K562 (cell line): Measurements from ENCODE around the gene PLA2G15. TPM values are rescaled to one million over a fixed set of nuclear protein-coding genes. Genes with fewer than 3 reads are reported as not detected.

Source experiments
- ATAC-seq: fragments of 200-7000 bp; cut with Tn5 transposase; 3 replicates; pipeline ENCODE4 v1.9.1; 2020; ENCODE audit warnings: moderate library complexity
- BruUV-seq: library from RNA; stranded (reverse); fragments of 400-500 nt; replicated peaks from 2 replicates; lab custom pipeline; 2021; lab: Mats Ljungman, UMichigan
- CTCF ChIA-PET: fragments of 300-600 bp; formaldehyde crosslinking; extraction: SDS; loops from one replicate; lab custom pipeline; 2021; ENCODE audit warnings: low intra/inter-chr PET ratio; lab: Yijun Ruan, JAX
- POLR2A ChIA-PET: fragments of 300-600, 350-650 bp; sonication (Branson Sonifier 250); formaldehyde crosslinking; extraction: SDS; loops from one replicate; lab custom pipeline; 2021; ENCODE audit warnings: antibody characterized with exemption, inconsistent platforms; lab: Yijun Ruan, JAX
- DNase-seq, 4 experiments: peaks; one replicate each; pipeline versions ENCODE4 v3.0.0 to v3.0.0-alpha.2; 2011 to 2018; ENCODE audit warnings: low spot score in 3 of 4, mixed read lengths in 3 of 4; ENCODE audit errors: extremely low read depth in 1 of 4
- FAIRE-seq: peaks from 2 replicates; lab custom pipeline; 2011; peaks lifted over from hg19 to GRCh38; lab: Jason Lieb, UNC
- H2AFZ ChIP-seq: 2 replicates; pipeline ENCODE4 v1.6.0; 2011; ENCODE audit warnings: low read depth, low read length, control low read depth, inconsistent platforms
- H3K27ac ChIP-seq: fragments of 200-600 bp; 3 replicates; pipeline ENCODE4 v1.8.0; 2011; ENCODE audit warnings: low read depth, mild to moderate bottlenecking, control low read depth, inconsistent platforms, low read length, moderate library complexity, mixed read lengths; ENCODE audit errors: extremely low read depth
- H3K27me3 ChIP-seq, 2 experiments: fragments of 300-600 bp in 1 of 2; 2 replicates in 1 of 2; 3 replicates in 1 of 2; pipeline versions ENCODE4 v1.6.0 to v1.8.0; 2011; ENCODE audit warnings: inconsistent platforms in 2 of 2, low read length in 2 of 2, mild to moderate bottlenecking in 1 of 2, mixed read lengths in 1 of 2, moderate library complexity in 1 of 2; ENCODE audit not compliant: control insufficient read depth in 2 of 2, insufficient read depth in 2 of 2
- H3K36me3 ChIP-seq: fragments of 300-600 bp; 3 replicates; pipeline ENCODE4 v1.8.0; 2011; ENCODE audit warnings: mild to moderate bottlenecking, low read length, inconsistent platforms; ENCODE audit not compliant: control insufficient read depth, insufficient read depth
- H3K4me1 ChIP-seq, 2 experiments: fragments of 200-600 bp in 1 of 2; replicated peaks in 1 of 2; 2 replicates in 1 of 2; 3 replicates in 1 of 2; pipeline versions ENCODE4 v1.5.1 to v1.8.0; 2011; ENCODE audit warnings: inconsistent platforms in 2 of 2, low read length in 2 of 2, mild to moderate bottlenecking in 1 of 2, mixed read lengths in 1 of 2, moderate library complexity in 1 of 2; ENCODE audit not compliant: control insufficient read depth in 2 of 2, insufficient read depth in 2 of 2
- H3K4me2 ChIP-seq: 2 replicates; pipeline ENCODE4 v1.6.1; 2011; ENCODE audit warnings: low read length, control low read depth, inconsistent platforms, mixed read lengths; ENCODE audit not compliant: insufficient read depth
- H3K4me3 ChIP-seq: fragments of 200-600 bp; sonication (generic), shearing (Covaris generic); 2 replicates; pipeline ENCODE4 v1.5.1; 2016; ENCODE audit warnings: control low read depth, inconsistent platforms
- H3K79me2 ChIP-seq: fragments of 200-600 bp; 3 replicates; pipeline ENCODE4 v1.8.0; 2011; ENCODE audit warnings: low read length, inconsistent platforms; ENCODE audit not compliant: control insufficient read depth, insufficient read depth
- H3K9ac ChIP-seq, 2 experiments: 2 replicates each; pipeline versions ENCODE4 v1.6.0 to v1.6.1; 2011; ENCODE audit warnings: low read depth in 2 of 2, low read length in 2 of 2, control low read depth in 1 of 2, inconsistent platforms in 1 of 2, mild to moderate bottlenecking in 1 of 2, mixed read lengths in 1 of 2; ENCODE audit not compliant: insufficient read depth in 1 of 2
- H3K9me1 ChIP-seq: one replicate; pipeline ENCODE4 v1.6.0; 2011; ENCODE audit warnings: inconsistent platforms, mild to moderate bottlenecking, low read length, moderate library complexity; ENCODE audit not compliant: control insufficient read depth, insufficient read depth
- H3K9me3 ChIP-seq: replicated peaks from 2 replicates; pipeline ENCODE4 v1.5.1; 2011; ENCODE audit warnings: low read depth, low read length, inconsistent platforms; ENCODE audit not compliant: control insufficient read depth, insufficient read depth
- H4K20me1 ChIP-seq: replicated peaks from 2 replicates; pipeline ENCODE4 v1.6.1; 2011; ENCODE audit warnings: low read length, inconsistent platforms, mixed read lengths; ENCODE audit not compliant: control insufficient read depth, insufficient read depth
- BRD4 ChIP-seq: fragments of 200-600 bp; sonication (generic); IDR thresholded peaks from 2 replicates; pipeline ENCODE4 v1.6.1; 2017; ENCODE audit warnings: inconsistent platforms
- BRF1 ChIP-seq: IDR thresholded peaks from 3 replicates; pipeline ENCODE4 v1.6.1; 2011; ENCODE audit warnings: borderline replicate concordance, mild to moderate bottlenecking; ENCODE audit not compliant: insufficient read length; ENCODE audit errors: extremely low read depth
- CBX5 ChIP-seq: IDR thresholded peaks from 2 replicates; pipeline ENCODE4 v1.6.1; 2014; ENCODE audit warnings: low read depth, borderline replicate concordance
- CCNT2 ChIP-seq: IDR thresholded peaks from 2 replicates; pipeline ENCODE4 v1.6.1; 2011; ENCODE audit warnings: borderline replicate concordance, low read depth, mild to moderate bottlenecking, moderate library complexity, mixed read lengths, low read length; ENCODE audit not compliant: insufficient read length; ENCODE audit errors: extremely low read depth
- CEBPG ChIP-seq, 3 experiments: fragments of 200-800 bp in 1 of 3; sonication (Bioruptor generic) in 1 of 3; sonication (generic) in 1 of 3; formaldehyde crosslinking in 1 of 3; IDR thresholded peaks in 2 of 3; conservative IDR thresholded peaks in 1 of 3; 2 replicates each; pipeline versions ENCODE4 v1.6.1 to v1.8.0; 2016 to 2022; ENCODE audit warnings: missing compliant biosample characterization in 2 of 3, missing genetic modification characterization in 2 of 3, mild to moderate bottlenecking in 1 of 3, missing genetic modification reagents in 1 of 3
- SAFB ChIP-seq: fragments of 200-400 bp; formaldehyde crosslinking; IDR thresholded peaks from 2 replicates; pipeline ENCODE4 v1.6.1; 2017; ENCODE audit warnings: low read depth, low read length, borderline replicate concordance
- SPI1 ChIP-seq: IDR thresholded peaks from 2 replicates; pipeline ENCODE4 v1.6.1; 2011; ENCODE audit warnings: low read depth, low read length, control low read depth, borderline replicate concordance
- TCF3 ChIP-seq: sonication (generic); formaldehyde crosslinking; IDR thresholded peaks from 2 replicates; pipeline ENCODE4 v1.4.0; 2020; ENCODE audit warnings: mild to moderate bottlenecking, missing genetic modification reagents
- U2AF1 ChIP-seq: fragments of 200-400 bp; formaldehyde crosslinking; optimal IDR thresholded peaks from 2 replicates; pipeline ENCODE3; 2017; ENCODE audit warnings: mild to moderate bottlenecking, low read depth, low read length, moderate library complexity
- ZBTB7A ChIP-seq: IDR thresholded peaks from 2 replicates; pipeline ENCODE4 v1.6.1; 2011; ENCODE audit warnings: low read depth, mild to moderate bottlenecking, low read length, moderate library complexity, borderline replicate concordance; ENCODE audit not compliant: control insufficient read depth
- ZNF561 ChIP-seq: fragments of 450-650 bp; formaldehyde crosslinking; conservative IDR thresholded peaks from 2 replicates; pipeline ENCODE4 v1.4.0; 2020; ENCODE audit warnings: mild to moderate bottlenecking, moderate library complexity
- ZNF764 ChIP-seq: fragments of 250-450 bp; sonication (Bioruptor Pico); IDR thresholded peaks from 2 replicates; pipeline ENCODE4 v1.4.0; 2020; ENCODE audit warnings: low read depth, mild to moderate bottlenecking, moderate library complexity
- WGBS: fragments of 100-300 bp; shearing (Covaris generic); methylation state at CpG from one replicate; pipeline ENCODE4 v1.1.6; 2016; ENCODE audit warnings: low coverage, mixed read lengths; ENCODE audit not compliant: insufficient coverage; ENCODE audit errors: missing lambda C conversion rate; 5-methylcytosine and 5-hydroxymethylcytosine counted together
- in situ Hi-C: fragments of 300-500 bp; cut with MboI; formaldehyde crosslinking; loops from 4 replicates; pipeline ENCODE4 v1.15.0; 2018; ENCODE audit warnings: inconsistent platforms, mixed read lengths
- intact Hi-C: fragments of 100-400 bp; cut with micrococcal nuclease; formaldehyde crosslinking; loops from 2 replicates; pipeline ENCODE4 v1.14.2; 2022
- polyA plus RNA-seq, 8 experiments: library from polyadenylated mRNA; depleted of rRNA in 4 of 8; stranded (reverse) in 5 of 8; unstranded in 3 of 8; fragments of >200 nt; fragmentation: Nextera tagmentation in 2 of 8; fragmentation: Illumina TruSeq in 1 of 8; extraction: Ambion mirVana in 2 of 8; extraction: Trizol in 1 of 8; gene quantifications; 2 replicates each; pipeline versions ENCODE4 v1.2.1 to v1.2.3, GENCODE V29; 2011 to 2014; ENCODE audit warnings: inconsistent platforms in 1 of 8, missing spikeins in 1 of 8
- total RNA-seq, 7 experiments: library from RNA; depleted of rRNA in 6 of 7; stranded (reverse); fragments of >200 nt in 6 of 7; fragmentation: Illumina TruSeq in 2 of 7; extraction: Trizol in 2 of 7; gene quantifications; 2 replicates each; pipeline versions ENCODE4 v1.2.1 to v1.2.3, GENCODE V29; 2011 to 2021; ENCODE audit warnings: low replicate concordance in 1 of 7
- TF ChIP-seq, protein P1 (sequence below): sonication (generic); formaldehyde crosslinking; IDR thresholded peaks from 2 replicates; pipeline ENCODE4 v1.8.0; 2022; ENCODE audit warnings: missing genetic modification reagents, mild to moderate bottlenecking, moderate library complexity, borderline replicate concordance
- TF ChIP-seq, protein P2 (sequence below), 2 experiments: fragments of 450-650 bp; IDR thresholded peaks; 2 replicates each; pipeline ENCODE4 v1.6.1; 2016
- TF ChIP-seq, protein P3 (sequence below): sonication (generic); formaldehyde crosslinking; IDR thresholded peaks from 2 replicates; pipeline ENCODE4 v1.8.1; 2023; ENCODE audit warnings: mild to moderate bottlenecking, missing genetic modification reagents

Gene PLA2G15
- total and polyA plus RNA-seq, 9 of the 15 experiments (the other 6 are each of a cell fraction or from before 2014, with no cell fraction given) = 0.42 to 8.6 (median 4.8) TPM

DNA sequence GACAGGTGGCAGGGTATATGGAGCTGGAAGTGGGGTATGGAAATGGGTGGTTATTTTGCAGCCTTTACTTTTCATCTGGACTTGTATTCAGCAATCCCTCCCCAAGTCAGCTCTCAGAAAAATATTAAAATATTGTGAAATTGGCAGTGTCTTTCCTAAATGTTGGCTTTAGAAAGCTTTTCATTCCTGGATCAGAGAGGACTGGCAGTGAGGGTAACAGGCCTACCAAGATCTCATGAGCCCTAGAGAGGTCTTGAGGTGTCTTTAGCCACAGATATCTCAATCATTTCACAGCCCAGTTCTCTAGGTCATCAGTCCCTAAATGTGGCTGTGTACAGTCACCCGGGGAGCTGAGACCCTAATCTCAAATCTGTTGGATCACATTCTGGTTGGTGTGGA is 43.1 kb downstream of the PLA2G15 start:
- DNase-seq (no peak), ATAC-seq (no peak), FAIRE-seq (no peak)
- 36% methylated on average over 1 of the region's 1 CpG for WGBS
- CTCF ChIA-PET = no interaction called here
- H3K9me1 ChIP-seq = no peaks in the 10 kb centered on the region
- TF ChIP-seq SAFB (no peak), CCNT2 (no peak), U2AF1 (no peak), CBX5 (no peak), ZBTB7A (no peak), TCF3 (CRISPR knock-in tag) (no peak), ZNF764 (CRISPR knock-in tag) (no peak), BRD4 (no peak), CEBPG (CRISPR knock-in tag; IDR thresholded peaks at IDR 0.05) (no peak), CEBPG (tag; conservative IDR thresholded peaks at IDR 0.05 in 1 of 2, IDR thresholded peaks at IDR 0.05 in 1 of 2) (no peak), ZNF561 (CRISPR knock-in tag) (no peak), SPI1 (no peak), BRF1 (no peak)
- TF ChIP-seq, protein P1, sequence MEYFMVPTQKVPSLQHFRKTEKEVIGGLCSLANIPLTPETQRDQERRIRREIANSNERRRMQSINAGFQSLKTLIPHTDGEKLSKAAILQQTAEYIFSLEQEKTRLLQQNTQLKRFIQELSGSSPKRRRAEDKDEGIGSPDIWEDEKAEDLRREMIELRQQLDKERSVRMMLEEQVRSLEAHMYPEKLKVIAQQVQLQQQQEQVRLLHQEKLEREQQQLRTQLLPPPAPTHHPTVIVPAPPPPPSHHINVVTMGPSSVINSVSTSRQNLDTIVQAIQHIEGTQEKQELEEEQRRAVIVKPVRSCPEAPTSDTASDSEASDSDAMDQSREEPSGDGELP (CRISPR knock-in tag) = no peak
- TF ChIP-seq, protein P2, sequence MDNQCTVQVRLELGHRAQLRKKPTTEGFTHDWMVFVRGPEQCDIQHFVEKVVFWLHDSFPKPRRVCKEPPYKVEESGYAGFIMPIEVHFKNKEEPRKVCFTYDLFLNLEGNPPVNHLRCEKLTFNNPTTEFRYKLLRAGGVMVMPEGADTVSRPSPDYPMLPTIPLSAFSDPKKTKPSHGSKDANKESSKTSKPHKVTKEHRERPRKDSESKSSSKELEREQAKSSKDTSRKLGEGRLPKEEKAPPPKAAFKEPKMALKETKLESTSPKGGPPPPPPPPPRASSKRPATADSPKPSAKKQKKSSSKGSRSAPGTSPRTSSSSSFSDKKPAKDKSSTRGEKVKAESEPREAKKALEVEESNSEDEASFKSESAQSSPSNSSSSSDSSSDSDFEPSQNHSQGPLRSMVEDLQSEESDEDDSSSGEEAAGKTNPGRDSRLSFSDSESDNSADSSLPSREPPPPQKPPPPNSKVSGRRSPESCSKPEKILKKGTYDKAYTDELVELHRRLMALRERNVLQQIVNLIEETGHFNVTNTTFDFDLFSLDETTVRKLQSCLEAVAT (IDR thresholded peaks at IDR 0.05) = no peak
- TF ChIP-seq, protein P3, sequence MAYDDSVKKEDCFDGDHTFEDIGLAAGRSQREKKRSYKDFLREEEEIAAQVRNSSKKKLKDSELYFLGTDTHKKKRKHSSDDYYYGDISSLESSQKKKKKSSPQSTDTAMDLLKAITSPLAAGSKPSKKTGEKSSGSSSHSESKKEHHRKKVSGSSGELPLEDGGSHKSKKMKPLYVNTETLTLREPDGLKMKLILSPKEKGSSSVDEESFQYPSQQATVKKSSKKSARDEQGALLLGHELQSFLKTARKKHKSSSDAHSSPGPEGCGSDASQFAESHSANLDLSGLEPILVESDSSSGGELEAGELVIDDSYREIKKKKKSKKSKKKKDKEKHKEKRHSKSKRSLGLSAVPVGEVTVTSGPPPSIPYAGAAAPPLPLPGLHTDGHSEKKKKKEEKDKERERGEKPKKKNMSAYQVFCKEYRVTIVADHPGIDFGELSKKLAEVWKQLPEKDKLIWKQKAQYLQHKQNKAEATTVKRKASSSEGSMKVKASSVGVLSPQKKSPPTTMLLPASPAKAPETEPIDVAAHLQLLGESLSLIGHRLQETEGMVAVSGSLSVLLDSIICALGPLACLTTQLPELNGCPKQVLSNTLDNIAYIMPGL (CRISPR knock-in tag) = no peak
- H3K27ac ChIP-seq = 0 out of 3 replicates have a peak overlapping the region, but pooled peaks have one; percentile 16
- BruUV-seq = no TSS peak
- H3K79me2 ChIP-seq = peaks cover 32% of the 10 kb centered on the region
- H3K9me3 ChIP-seq = no peaks in the 10 kb centered on the region
- intact Hi-C loops (no loop called here), in situ Hi-C loops (no loop called here)
- POLR2A ChIA-PET = interaction anchor here (0.9 to 3.0 kb wide), 7 partner anchors 8 to 24 kb away, joined by 3 to 27 read pairs (median 6); partner anchors contain the start of gene SLC7A6
- H2AFZ ChIP-seq = no peak overlapping the region
- H4K20me1 ChIP-seq = peaks cover 7% of the 10 kb centered on the region; the same call in 1 of the 2 replicates
- H3K9ac ChIP-seq = no peak overlapping the region; a peak in 1 of 4 replicates
- peaks cover 14 to 34% of the 10 kb centered on the region in 2 experiments for H3K4me1 ChIP-seq
- no peak overlapping the region for H3K4me2 ChIP-seq
- no peak overlapping the region for H3K4me3 ChIP-seq
- no peaks in the 10 kb centered on the region for H3K27me3 ChIP-seq
- peaks cover 76% of the 10 kb centered on the region for H3K36me3 ChIP-seq
